K562 (cell line): ENCODE results near the gene MAD1L1. TPM values are rescaled to one million over a fixed set of nuclear protein-coding genes. Genes with fewer than 3 reads are reported as not detected.

Experiments
- AFF4 ChIP-seq: sonication (generic); formaldehyde crosslinking; IDR thresholded peaks from 2 replicates; pipeline ENCODE4 v1.8.0; 2023; ENCODE audit warnings: mild to moderate bottlenecking, missing genetic modification reagents
- ARID1B ChIP-seq: fragments of 450-650 bp; IDR thresholded peaks from 2 replicates; pipeline ENCODE4 v1.6.1; 2016; ENCODE audit warnings: antibody characterized with exemption, mild to moderate bottlenecking, inconsistent platforms
- CTCF ChIP-seq, 3 experiments: IDR thresholded peaks in 2 of 3; conservative IDR thresholded peaks in 1 of 3; 2 replicates each; pipeline ENCODE4 v1.5.1; 2011 to 2012; ENCODE audit warnings: low read length in 3 of 3, mild to moderate bottlenecking in 3 of 3, control low read depth in 2 of 3, improper control_type of control experiment in 1 of 3, inconsistent platforms in 1 of 3, low read depth in 1 of 3, mixed read lengths in 1 of 3, moderate library complexity in 1 of 3; ENCODE audit not compliant: insufficient read depth in 2 of 3
- ELK1 ChIP-seq: sonication (generic); formaldehyde crosslinking; IDR thresholded peaks from 2 replicates; pipeline ENCODE4 v1.8.1; 2022; ENCODE audit warnings: missing genetic modification reagents
- ZBTB40 ChIP-seq, 2 experiments: fragments of 450-650 bp in 1 of 2; sonication (generic) in 1 of 2; formaldehyde crosslinking in 1 of 2; IDR thresholded peaks; 2 replicates each; pipeline versions ENCODE4 v1.7.1 to v1.9.0; 2016 to 2022; ENCODE audit warnings: inconsistent platforms in 1 of 2, mild to moderate bottlenecking in 1 of 2, missing genetic modification reagents in 1 of 2
- ZFP91 ChIP-seq: sonication (generic); formaldehyde crosslinking; IDR thresholded peaks from 2 replicates; pipeline ENCODE4 v1.8.0; 2022; ENCODE audit warnings: mild to moderate bottlenecking, missing genetic modification reagents
- polyA plus RNA-seq, 8 experiments: library from polyadenylated mRNA; depleted of rRNA in 4 of 8; stranded (reverse) in 5 of 8; unstranded in 3 of 8; fragments of >200 nt; fragmentation: Nextera tagmentation in 2 of 8; fragmentation: Illumina TruSeq in 1 of 8; extraction: Ambion mirVana in 2 of 8; extraction: Trizol in 1 of 8; gene quantifications; 2 replicates each; pipeline versions ENCODE4 v1.2.1 to v1.2.3, GENCODE V29; 2011 to 2014; ENCODE audit warnings: inconsistent platforms in 1 of 8, missing spikeins in 1 of 8
- total RNA-seq, 7 experiments: library from RNA; depleted of rRNA in 6 of 7; stranded (reverse); fragments of >200 nt in 6 of 7; fragmentation: Illumina TruSeq in 2 of 7; extraction: Trizol in 2 of 7; gene quantifications; 2 replicates each; pipeline versions ENCODE4 v1.2.1 to v1.2.3, GENCODE V29; 2011 to 2021; ENCODE audit warnings: low replicate concordance in 1 of 7

MAD1L1 gene
- total and polyA plus RNA-seq, 9 of the 15 experiments (the other 6 are each of a cell fraction or from before 2014, with no cell fraction given) = 1.7 to 89.7 (median 18.0) TPM

GRCh38 chr7:2099048-2099957 is 133.4 kb downstream of the MAD1L1 start (continued):
- TF ChIP-seq CTCF (IDR thresholded peaks at IDR 0.05 in 2 of 3, conservative IDR thresholded peaks at IDR 0.05 in 1 of 3; ENCODE audit: insufficient read depth in 2 of 3, low read depth in 1 of 3, low read length in 3 of 3) (peak; percentile 55 to 57 (median 55)), ZBTB40 (IDR thresholded peaks at IDR 0.05) (peak; percentile 60), ZBTB40 (CRISPR knock-in tag; IDR thresholded peaks at IDR 0.05) (no peak), ARID1B (peak; percentile 56; the same call in 1 of the 2 replicates), ZFP91 (0 out of 2 replicates have a peak, but pooled peaks have one; percentile 61), ELK1 (no peak), AFF4 (no peak)
